ENCODE results near the gene TNRC6B. TPM values are rescaled to one million over a fixed set of nuclear protein-coding genes. Genes with fewer than 3 reads are reported as not detected.

TNRC6B gene
- total and polyA plus RNA-seq, 2 experiments from 2014 or later: 46.9 to 87.8 TPM

GRCh38 chr22:40128989-40129388, 48.7 kb upstream of the TNRC6B start (continued):
- TF ChIP-seq ZNF462 (CRISPR knock-in tag; IDR thresholded peaks at IDR 0.05) (no peak), ETS1 (IDR thresholded peaks at IDR 0.05) (no peak), POLR2AphosphoS5 (IDR thresholded peaks at IDR 0.05; ENCODE audit: low read depth) (no peak), REST (IDR thresholded peaks at IDR 0.05; ENCODE audit: unreplicated experiment) (no peak)

GRCh38 chr22:40137132-40137531, 40.6 kb upstream of the TNRC6B start:
- Histone ChIP-seq H3K27me3 (ENCODE audit: insufficient read depth) (no peaks in the 10 kb centered on the region), H3K36me3 (ENCODE audit: insufficient read depth) (no peaks in the 10 kb centered on the region), H3K4me3 (no peak overlapping the region), H3K27ac (ENCODE audit: low read depth) (no peak overlapping the region), H3K4me1 (ENCODE audit: insufficient read depth) (no peaks in the 10 kb centered on the region), H4K20me1 (replicated peaks; ENCODE audit: insufficient read depth) (no peaks in the 10 kb centered on the region), H3K4me2 (no peak overlapping the region), H2AFZ (no peak overlapping the region), H3K79me2 (replicated peaks; ENCODE audit: insufficient read depth) (no peaks in the 10 kb centered on the region), H3K9me2 (ENCODE audit: insufficient read depth) (no peaks in the 10 kb centered on the region), H3F3A (replicated peaks; ENCODE audit: low read depth) (no peaks in the 10 kb centered on the region)
- H3K27ac Mint-ChIP-seq: no peak overlapping the region
- DNase-seq (ENCODE audit: low spot score) (no peak), ATAC-seq (no peak)
- no peaks in the 10 kb centered on the region for H3K9me3 Mint-ChIP-seq
- H3K27me3 Mint-ChIP-seq (ENCODE audit: insufficient read depth, low read depth, poor library complexity): peaks cover 4% of the 10 kb centered on the region
- H3K36me3 Mint-ChIP-seq (ENCODE audit: low read depth): 0 out of 3 replicates have a peak, but pooled peaks cover 2% of the 10 kb centered on the region
- H3K4me1 Mint-ChIP-seq: no peaks in the 10 kb centered on the region
- no peak overlapping the region for H3K4me3 Mint-ChIP-seq
- TF ChIP-seq REST (IDR thresholded peaks at IDR 0.05; ENCODE audit: unreplicated experiment): no peak
- no peak for TF ChIP-seq STAT1 (IDR thresholded peaks at IDR 0.05; ENCODE audit: unreplicated experiment)
- no peak for TF ChIP-seq EZH2 (IDR thresholded peaks at IDR 0.05; ENCODE audit: low read depth, unreplicated experiment)

All from GM23338 (cell line).